A673 (cell line): ENCODE measurements around the gene EVI2A.

Experiments
- CTCF ChIP-seq: fragments of 300-800, 200-600 bp; sonication (generic); conservative IDR thresholded peaks from 2 replicates; pipeline ENCODE4 v1.5.1; 2017; ENCODE audit warnings: low read depth, mild to moderate bottlenecking, antibody characterized with exemption, low read length, moderate library complexity, mixed read lengths
- EZH2 ChIP-seq: fragments of 200-600 bp; sonication (generic); IDR thresholded peaks from 2 replicates; pipeline ENCODE4 v1.6.1; 2017; ENCODE audit warnings: borderline replicate concordance, low read depth, mild to moderate bottlenecking, mixed read lengths, antibody characterized with exemption, low read length; ENCODE audit not compliant: poor library complexity, severe bottlenecking

GRCh38 chr17:31297090-31297489 is 24.3 kb downstream of the EVI2A start, which contains the start of gene OMG:
- no peak for TF ChIP-seq CTCF
- TF ChIP-seq EZH2 = no peak
